ENCODE data around the gene TAGAP.

DNA sequence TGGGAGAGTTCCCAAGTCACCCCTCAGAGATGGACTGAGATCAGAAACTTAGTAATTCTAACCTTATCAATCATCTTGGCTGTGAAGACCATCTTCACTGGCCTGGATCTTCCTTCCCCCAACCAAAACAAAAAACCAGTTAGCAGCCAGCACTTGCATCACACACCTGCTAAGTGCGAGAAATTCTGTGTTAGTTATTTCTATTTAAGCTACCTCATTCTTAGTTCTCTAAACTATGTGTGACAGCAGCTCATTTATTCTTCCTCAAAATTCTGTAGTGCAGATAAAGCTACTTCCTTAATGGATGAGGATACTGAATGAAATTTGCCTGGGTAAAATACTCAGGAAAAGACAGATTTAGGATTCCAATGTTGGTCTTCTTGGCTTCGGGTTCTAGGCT, 18.2 kb upstream of the TAGAP start:
- TF ChIP-seq MTA2 (IDR thresholded peaks at IDR 0.05; ENCODE audit: low read depth) (no peak), EZH2 (IDR thresholded peaks at IDR 0.05; ENCODE audit: borderline replicate concordance, low read depth, low read length) (no peak), SPI1 (IDR thresholded peaks at IDR 0.05; ENCODE audit: borderline replicate concordance, low read depth, low read length) (no peak)
